Measurements from ENCODE around the gene HYKK.

GRCh38 chr15:78561490-78561889 is 54.1 kb downstream of the HYKK start:
- TF ChIP-seq CTCF (IDR thresholded peaks at IDR 0.05) = no peak
- no peak for TF ChIP-seq POLR2A (IDR thresholded peaks at IDR 0.05)

Data from heart left ventricle (tissue), 13 donors.